ENCODE data around the gene CTSZ.

- TF ChIP-seq CTCF (IDR thresholded peaks at IDR 0.05; ENCODE audit: low read depth, low read length) (no peak), EZH2phosphoT487 (IDR thresholded peaks at IDR 0.05; ENCODE audit: low read depth) (no peak)
Observed at GRCh38 chr20:58991715-58992114, 15.3 kb downstream of the CTSZ start.

Data from OCI-LY3 (cell line).